Spinal cord (tissue), 10 donors: ENCODE results near the gene SNX32. TPM values are rescaled to one million over a fixed set of nuclear protein-coding genes. Genes with fewer than 3 reads are reported as not detected.
A peak's percentile ranks its signal among the peaks of the same experiment; 100 is the strongest.

Source experiments
- DNase-seq, 6 donors: peaks; one replicate each; pipeline versions ENCODE4 v3.0.0 to v3.0.0-alpha.2; 2013 to 2015; ENCODE audit warnings: low spot score in 6 of 6, low read depth in 4 of 6
- H3K27ac ChIP-seq: one replicate; pipeline ENCODE4 v1.5.1; 2013; ENCODE audit warnings: low read depth, low read length, control low read depth
- H3K27me3 ChIP-seq: one replicate; pipeline ENCODE4 v1.6.1; 2013; ENCODE audit warnings: low read length; ENCODE audit not compliant: control insufficient read depth, insufficient read depth
- H3K36me3 ChIP-seq: one replicate; pipeline ENCODE4 v1.6.1; 2013; ENCODE audit warnings: low read length; ENCODE audit not compliant: control insufficient read depth, insufficient read depth
- H3K4me1 ChIP-seq: one replicate; pipeline ENCODE4 v1.6.1; 2013; ENCODE audit warnings: low read length; ENCODE audit not compliant: control insufficient read depth, insufficient read depth
- H3K4me3 ChIP-seq: one replicate; pipeline ENCODE4 v1.5.1; 2013; ENCODE audit warnings: low read depth, low read length, control low read depth
- H3K9me3 ChIP-seq: one replicate; pipeline ENCODE4 v1.6.1; 2013; ENCODE audit warnings: low read length; ENCODE audit not compliant: control insufficient read depth, insufficient read depth
- WGBS: methylation state at CpG from one replicate; pipeline ENCODE4 v1.1.5; 2013; ENCODE audit warnings: missing lambda C conversion rate; ENCODE audit not compliant: insufficient coverage; 5-methylcytosine and 5-hydroxymethylcytosine counted together
- polyA plus RNA-seq, 2 donors: library from polyadenylated mRNA; unstranded; fragments of 120-200 nt; gene quantifications; one replicate each; pipeline ENCODE4 v1.2.1, GENCODE V29; 2013; ENCODE audit not compliant: insufficient read length in 2 of 2
- total RNA-seq, 2 donors: library from RNA; depleted of rRNA in 1 of 2; stranded (reverse); fragments of 120-200 nt in 1 of 2; fragments of >200 nt in 1 of 2; gene quantifications; one replicate each; pipeline versions ENCODE4 v1.2.3 to v1.2.4, GENCODE V29; 2013 to 2014
- donor health status: healthy.

SNX32 gene
- total and polyA plus RNA-seq, 4 donors, result 3.3 to 22.1 (median 6.8) TPM

DNA sequence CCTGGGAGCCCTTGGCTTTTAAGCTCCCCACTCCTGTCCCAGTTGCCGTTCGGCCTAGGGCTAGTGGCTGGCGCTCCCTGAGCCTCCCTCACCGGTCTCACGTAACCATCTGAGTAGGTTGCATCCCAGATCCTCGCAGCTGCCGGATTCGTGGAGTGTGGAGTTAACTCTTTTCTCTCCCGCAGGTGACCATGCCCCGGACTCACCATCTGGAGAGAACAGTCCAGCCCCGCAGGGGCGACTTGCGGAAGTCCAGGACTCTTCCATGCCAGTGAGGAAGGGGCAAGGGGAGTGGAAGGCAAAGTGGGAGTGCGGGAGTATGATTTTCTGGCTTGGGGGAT is 27.4 kb downstream of the SNX32 start:
- Histone ChIP-seq H3K4me1 (peaks cover 46% of the 10 kb centered on the region), H3K9me3 (no peaks in the 10 kb centered on the region), H3K27ac (peak overlapping the region; percentile 100), H3K4me3 (peak overlapping the region; percentile 96), H3K27me3 (no peaks in the 10 kb centered on the region), H3K36me3 (peaks cover 58% of the 10 kb centered on the region)
- 7% methylated on average over 14 of the region's 14 CpGs for WGBS
- peak in 1 of 6 donors; percentile 22 for DNase-seq

- 89% methylated on average over 10 of the region's 13 CpGs for WGBS
- no peaks in the 10 kb centered on the region for H3K9me3 ChIP-seq
- H3K27ac ChIP-seq, result peak overlapping the region; percentile 100
- H3K4me1 ChIP-seq, result peaks cover 41% of the 10 kb centered on the region
- H3K36me3 ChIP-seq, result peaks cover 58% of the 10 kb centered on the region
- H3K27me3 ChIP-seq, result no peaks in the 10 kb centered on the region
- DNase-seq, result peak in 1 of 6 donors; percentile 3
- H3K4me3 ChIP-seq, result peak overlapping the region; percentile 96
Measured at GRCh38 chr11:65861533-65862183, 27.9 kb downstream of the SNX32 start.

DNA sequence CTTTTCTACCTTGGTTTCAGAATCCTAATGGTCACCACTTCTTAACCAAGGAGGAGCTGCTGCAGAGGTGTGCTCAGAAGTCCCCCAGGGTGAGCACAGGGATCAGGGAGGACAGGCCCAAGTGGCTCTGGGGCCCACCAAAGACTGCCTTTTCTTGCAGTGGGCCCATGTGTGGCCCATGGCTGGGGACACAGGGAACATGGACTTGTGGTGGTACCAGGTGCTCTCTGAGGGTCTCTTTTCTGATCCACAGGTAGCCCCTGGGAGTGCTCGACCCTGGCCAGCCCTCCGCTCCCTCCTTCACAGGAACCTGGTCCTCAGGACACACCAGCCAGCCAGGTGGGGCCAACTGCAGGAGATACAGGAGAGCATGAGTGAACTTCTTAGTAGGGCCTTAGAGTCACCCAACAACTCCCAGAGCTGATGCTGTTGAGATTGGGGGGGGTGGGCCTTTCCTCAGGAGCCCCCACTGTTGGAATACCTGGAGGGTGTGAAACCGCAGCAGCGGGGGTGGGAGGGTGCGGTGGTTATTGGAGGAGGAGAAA is 28.5 kb downstream of the SNX32 start:
- 96% methylated on average over 4 of the region's 5 CpGs for WGBS
- DNase-seq, result no peak

GRCh38 chr11:65862941-65863888 is 29.5 kb downstream of the SNX32 start:
- H3K4me1 ChIP-seq, result peaks cover 42% of the 10 kb centered on the region
- DNase-seq, result peak in 1 of 6 donors; percentile 7

More for the DNA sequence above, 28.5 kb downstream of the SNX32 start:
- Histone ChIP-seq H3K4me1 (peaks cover 37% of the 10 kb centered on the region), H3K4me3 (no peak overlapping the region), H3K36me3 (peaks cover 60% of the 10 kb centered on the region), H3K9me3 (no peaks in the 10 kb centered on the region), H3K27ac (no peak overlapping the region), H3K27me3 (no peaks in the 10 kb centered on the region)

DNA sequence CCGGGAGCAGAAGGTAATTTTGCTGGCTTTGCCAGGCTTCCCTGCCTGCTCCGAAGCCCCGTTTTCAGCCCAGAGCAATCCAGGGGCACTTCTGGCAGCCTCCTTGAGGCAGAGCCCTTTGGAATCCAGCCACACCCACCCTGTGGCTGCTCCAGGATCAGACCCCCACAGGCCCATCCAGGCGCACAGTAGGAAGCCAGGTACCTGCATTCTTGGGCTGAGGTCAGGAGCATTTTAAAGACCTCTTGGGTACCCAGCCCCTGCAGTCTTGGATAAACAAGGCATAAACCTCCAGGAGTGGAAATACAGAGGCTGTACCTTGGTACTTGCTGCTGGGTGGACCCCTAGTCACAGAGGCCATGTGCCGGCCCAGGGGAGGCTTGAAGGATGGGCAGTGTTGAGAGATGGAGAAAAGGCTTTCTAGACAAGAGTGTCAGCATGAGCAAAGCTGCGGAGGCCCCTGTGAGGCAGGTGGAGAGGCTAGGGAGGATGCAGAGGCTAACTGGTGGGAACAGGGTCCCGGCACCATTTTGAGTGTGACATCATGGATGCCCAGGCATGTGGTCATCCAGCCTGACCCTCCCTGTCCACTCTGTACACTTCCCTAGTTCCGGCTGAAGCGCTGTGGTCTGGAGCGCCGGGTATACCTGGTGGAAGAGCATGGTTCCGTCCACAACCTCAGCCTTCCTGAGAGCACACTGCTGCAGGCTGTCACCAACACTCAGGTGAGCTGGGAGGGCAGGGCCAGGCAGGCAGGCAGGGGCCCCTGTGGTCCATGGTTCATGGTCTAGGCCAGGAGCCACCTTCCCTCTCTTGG is 30.3 kb downstream of the SNX32 start:
- DNase-seq, result no peak
- H3K4me1 ChIP-seq, result peaks cover 39% of the 10 kb centered on the region
- no peak overlapping the region for H3K4me3 ChIP-seq
- no peaks in the 10 kb centered on the region for H3K27me3 ChIP-seq
- H3K36me3 ChIP-seq, result peaks cover 71% of the 10 kb centered on the region
- H3K9me3 ChIP-seq, result no peaks in the 10 kb centered on the region
- no peak overlapping the region for H3K27ac ChIP-seq
- WGBS, result 92% methylated on average over 12 of the region's 12 CpGs

More at GRCh38 chr11:65862941-65863888, 29.5 kb downstream of the SNX32 start:
- Histone ChIP-seq H3K27me3 (no peaks in the 10 kb centered on the region), H3K4me3 (no peak overlapping the region), H3K9me3 (no peaks in the 10 kb centered on the region), H3K36me3 (peaks cover 68% of the 10 kb centered on the region), H3K27ac (no peak overlapping the region)
- 91% methylated on average over 23 of the region's 24 CpGs for WGBS

- peaks cover 77% of the 10 kb centered on the region for H3K36me3 ChIP-seq
- no peak for DNase-seq
- no peaks in the 10 kb centered on the region for H3K27me3 ChIP-seq
- no peaks in the 10 kb centered on the region for H3K9me3 ChIP-seq
- H3K4me1 ChIP-seq, result peaks cover 35% of the 10 kb centered on the region
- H3K27ac ChIP-seq, result no peak overlapping the region
- 93% methylated on average over 18 of the region's 18 CpGs for WGBS
- no peak overlapping the region for H3K4me3 ChIP-seq
Measured at GRCh38 chr11:65864706-65865471, 31.1 kb downstream of the SNX32 start.

GRCh38 chr11:65865550-65866172 is 31.9 kb downstream of the SNX32 start:
- DNase-seq, result no peak
- peaks cover 32% of the 10 kb centered on the region for H3K4me1 ChIP-seq
- 96% methylated on average over 8 of the region's 9 CpGs for WGBS
- H3K36me3 ChIP-seq, result peaks cover 85% of the 10 kb centered on the region
- H3K27me3 ChIP-seq, result no peaks in the 10 kb centered on the region
- H3K27ac ChIP-seq, result no peak overlapping the region
- no peak overlapping the region for H3K4me3 ChIP-seq
- no peaks in the 10 kb centered on the region for H3K9me3 ChIP-seq

- Histone ChIP-seq H3K4me1 (peaks cover 31% of the 10 kb centered on the region), H3K36me3 (peaks cover 89% of the 10 kb centered on the region), H3K27me3 (no peaks in the 10 kb centered on the region), H3K9me3 (no peaks in the 10 kb centered on the region), H3K27ac (no peak overlapping the region), H3K4me3 (no peak overlapping the region)
- DNase-seq, result no peak
- WGBS, result 88% methylated on average over 21 of the region's 21 CpGs
Measured at GRCh38 chr11:65866509-65867283, 32.9 kb downstream of the SNX32 start.
